Esophagus muscularis mucosa (tissue), 3 donors: ENCODE results near the gene HOXC5.

Experiments used
- POLR2AphosphoS5 ChIP-seq, 2 donors: sonication (generic); formaldehyde crosslinking; IDR thresholded peaks; one replicate each; pipeline ENCODE4 v1.6.1; 2017; ENCODE audit warnings: antibody characterized with exemption in 2 of 2
- TF ChIP-seq, protein P1 (sequence below), 3 experiments: fragments of 200-600 bp in 2 of 3; fragments of 450-650 bp in 1 of 3; sonication (generic) in 2 of 3; IDR thresholded peaks; one replicate each; pipeline ENCODE4 v1.5.1; 2017 to 2019; ENCODE audit warnings: antibody characterized with exemption in 3 of 3, mild to moderate bottlenecking in 2 of 3, moderate library complexity in 1 of 3

DNA sequence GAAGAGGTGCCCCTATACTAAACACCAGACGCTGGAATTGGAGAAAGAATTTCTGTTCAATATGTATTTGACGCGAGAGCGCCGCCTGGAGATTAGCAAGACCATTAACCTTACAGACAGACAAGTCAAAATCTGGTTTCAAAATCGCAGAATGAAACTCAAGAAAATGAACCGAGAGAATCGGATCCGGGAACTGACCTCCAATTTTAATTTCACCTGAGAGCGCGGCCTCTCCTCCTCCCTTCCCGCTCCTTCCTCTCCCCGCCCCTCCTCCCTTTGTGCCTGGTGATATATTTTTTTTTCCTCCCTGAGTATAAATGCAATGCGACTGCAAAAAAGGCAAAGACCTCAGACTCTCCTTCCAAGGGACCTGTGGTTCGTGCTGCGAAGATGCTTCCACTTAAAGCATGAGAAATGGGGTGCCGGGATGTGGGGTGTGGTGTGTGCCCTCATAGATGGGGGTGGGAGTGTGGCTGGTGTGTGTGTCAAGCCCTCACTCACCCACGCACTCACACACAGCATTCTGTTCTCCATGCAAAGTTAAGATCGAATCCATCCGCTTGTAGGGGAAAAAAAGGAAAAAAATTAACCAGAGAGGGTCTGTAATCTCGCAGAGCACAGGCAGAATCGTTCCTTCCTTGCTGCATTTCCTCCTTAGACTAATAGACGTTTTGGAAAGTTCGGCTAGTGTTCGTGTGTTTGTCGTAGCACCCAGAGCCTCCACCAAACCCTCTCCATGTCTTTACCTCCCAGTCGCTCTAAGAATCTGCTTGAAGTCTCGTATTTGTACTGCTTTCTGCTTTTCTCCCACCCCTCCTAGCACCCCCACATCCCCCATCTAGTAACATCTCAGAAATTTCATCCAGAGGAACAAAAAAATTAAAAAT lies 43.4 kb upstream of the HOXC5 start:
- no peak for TF ChIP-seq POLR2AphosphoS5 (IDR thresholded peaks at IDR 0.05)
- TF ChIP-seq, protein P1, sequence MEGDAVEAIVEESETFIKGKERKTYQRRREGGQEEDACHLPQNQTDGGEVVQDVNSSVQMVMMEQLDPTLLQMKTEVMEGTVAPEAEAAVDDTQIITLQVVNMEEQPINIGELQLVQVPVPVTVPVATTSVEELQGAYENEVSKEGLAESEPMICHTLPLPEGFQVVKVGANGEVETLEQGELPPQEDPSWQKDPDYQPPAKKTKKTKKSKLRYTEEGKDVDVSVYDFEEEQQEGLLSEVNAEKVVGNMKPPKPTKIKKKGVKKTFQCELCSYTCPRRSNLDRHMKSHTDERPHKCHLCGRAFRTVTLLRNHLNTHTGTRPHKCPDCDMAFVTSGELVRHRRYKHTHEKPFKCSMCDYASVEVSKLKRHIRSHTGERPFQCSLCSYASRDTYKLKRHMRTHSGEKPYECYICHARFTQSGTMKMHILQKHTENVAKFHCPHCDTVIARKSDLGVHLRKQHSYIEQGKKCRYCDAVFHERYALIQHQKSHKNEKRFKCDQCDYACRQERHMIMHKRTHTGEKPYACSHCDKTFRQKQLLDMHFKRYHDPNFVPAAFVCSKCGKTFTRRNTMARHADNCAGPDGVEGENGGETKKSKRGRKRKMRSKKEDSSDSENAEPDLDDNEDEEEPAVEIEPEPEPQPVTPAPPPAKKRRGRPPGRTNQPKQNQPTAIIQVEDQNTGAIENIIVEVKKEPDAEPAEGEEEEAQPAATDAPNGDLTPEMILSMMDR (IDR thresholded peaks at IDR 0.05) = peak in 1 of 3 experiments; percentile 17
